ENCODE results near the gene DBN1. TPM values are rescaled to one million over a fixed set of nuclear protein-coding genes. Genes with fewer than 3 reads are reported as not detected.

DBN1 gene
- total RNA-seq, 3 donors from 2014 or later, result 12.1 to 61.8 (median 17.2) TPM

GRCh38 chr5:177440990-177441780 lies 32.2 kb downstream of the DBN1 start:
- DNase-seq (peak in 1 of 3 donors; percentile 45), ATAC-seq (no peak)
- TF ChIP-seq, protein P1, sequence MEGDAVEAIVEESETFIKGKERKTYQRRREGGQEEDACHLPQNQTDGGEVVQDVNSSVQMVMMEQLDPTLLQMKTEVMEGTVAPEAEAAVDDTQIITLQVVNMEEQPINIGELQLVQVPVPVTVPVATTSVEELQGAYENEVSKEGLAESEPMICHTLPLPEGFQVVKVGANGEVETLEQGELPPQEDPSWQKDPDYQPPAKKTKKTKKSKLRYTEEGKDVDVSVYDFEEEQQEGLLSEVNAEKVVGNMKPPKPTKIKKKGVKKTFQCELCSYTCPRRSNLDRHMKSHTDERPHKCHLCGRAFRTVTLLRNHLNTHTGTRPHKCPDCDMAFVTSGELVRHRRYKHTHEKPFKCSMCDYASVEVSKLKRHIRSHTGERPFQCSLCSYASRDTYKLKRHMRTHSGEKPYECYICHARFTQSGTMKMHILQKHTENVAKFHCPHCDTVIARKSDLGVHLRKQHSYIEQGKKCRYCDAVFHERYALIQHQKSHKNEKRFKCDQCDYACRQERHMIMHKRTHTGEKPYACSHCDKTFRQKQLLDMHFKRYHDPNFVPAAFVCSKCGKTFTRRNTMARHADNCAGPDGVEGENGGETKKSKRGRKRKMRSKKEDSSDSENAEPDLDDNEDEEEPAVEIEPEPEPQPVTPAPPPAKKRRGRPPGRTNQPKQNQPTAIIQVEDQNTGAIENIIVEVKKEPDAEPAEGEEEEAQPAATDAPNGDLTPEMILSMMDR (IDR thresholded peaks at IDR 0.05), result no peak
- Histone ChIP-seq H3K4me3 (no peak overlapping the region), H3K9me3 (no peaks in the 10 kb centered on the region), H3K36me3 (ENCODE audit: low read depth) (no peaks in the 10 kb centered on the region), H3K4me1 (ENCODE audit: low read depth) (peaks cover 7% of the 10 kb centered on the region)
- intact Hi-C loops (cut with DNase I, micrococcal nuclease), result no loop called here

DNA sequence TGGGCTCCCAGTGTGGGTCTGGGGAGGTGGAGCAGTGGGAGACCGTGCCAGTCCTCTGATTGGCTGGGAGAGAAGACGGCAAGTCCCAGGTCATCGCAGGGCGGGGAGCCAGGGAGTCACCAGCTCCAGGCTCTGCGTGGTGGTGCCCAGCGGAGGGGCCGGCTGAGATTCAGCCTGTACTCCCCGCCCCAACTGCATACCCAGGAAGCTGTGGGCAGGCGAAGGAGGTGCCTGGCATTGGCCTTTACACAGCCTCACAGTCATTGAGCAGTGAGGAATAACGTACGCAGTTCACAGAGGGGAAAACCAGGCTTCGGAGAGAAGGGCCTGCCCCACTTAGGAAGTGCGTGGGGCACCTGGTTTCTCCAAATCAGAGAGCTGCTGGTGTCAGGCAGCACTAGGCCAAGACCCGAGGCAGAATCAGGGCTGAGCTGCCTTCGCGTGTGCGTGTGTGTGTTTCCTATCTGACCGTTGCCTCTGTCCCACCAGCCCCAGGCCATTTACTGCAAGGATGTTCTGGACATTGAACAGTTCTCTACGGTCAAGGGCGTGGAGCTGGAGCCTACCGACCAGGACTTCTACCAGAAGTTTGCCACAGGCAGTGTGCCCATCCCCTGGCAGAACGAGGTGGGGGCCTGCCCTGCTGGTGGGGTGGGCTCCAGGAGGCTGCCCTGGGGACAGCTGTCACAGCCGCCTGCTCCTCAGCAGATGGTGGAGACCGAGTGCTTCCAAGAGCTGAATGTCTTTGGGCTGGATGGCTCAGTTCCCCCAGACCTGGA lies 33.0 kb downstream of the DBN1 start:
- Histone ChIP-seq H3K36me3 (ENCODE audit: low read depth) (no peaks in the 10 kb centered on the region), H3K4me3 (no peak overlapping the region), H3K9me3 (no peaks in the 10 kb centered on the region), H3K4me1 (ENCODE audit: low read depth) (peaks cover under 1% of the 10 kb centered on the region)
- intact Hi-C loops (cut with DNase I, micrococcal nuclease), result no loop called here
- no peak for ATAC-seq
- DNase-seq, result no peak
- TF ChIP-seq, protein P1 (IDR thresholded peaks at IDR 0.05), result no peak

- H3K4me1 ChIP-seq (ENCODE audit: low read depth), result no peaks in the 10 kb centered on the region
- ATAC-seq (no peak), DNase-seq (no peak)
- H3K36me3 ChIP-seq (ENCODE audit: low read depth), result no peaks in the 10 kb centered on the region
- H3K9me3 ChIP-seq, result no peaks in the 10 kb centered on the region
- TF ChIP-seq, protein P1 (IDR thresholded peaks at IDR 0.05), result no peak
- H3K4me3 ChIP-seq, result no peak overlapping the region
- intact Hi-C loops (cut with DNase I, micrococcal nuclease), result no loop called here
These were observed 33.8 kb downstream of the DBN1 start for GRCh38 chr5:177439518-177440053.

- intact Hi-C loops (cut with DNase I, micrococcal nuclease), result no loop called here
- Histone ChIP-seq H3K9me3 (no peaks in the 10 kb centered on the region), H3K36me3 (ENCODE audit: low read depth) (no peaks in the 10 kb centered on the region), H3K4me1 (ENCODE audit: low read depth) (no peaks in the 10 kb centered on the region), H3K4me3 (no peak overlapping the region)
- DNase-seq (no peak), ATAC-seq (no peak)
- TF ChIP-seq, protein P1 (IDR thresholded peaks at IDR 0.05), result no peak
These were observed 35.0 kb downstream of the DBN1 start for GRCh38 chr5:177438468-177438867.

GRCh38 chr5:177437623-177438022 lies 35.8 kb downstream of the DBN1 start:
- no peaks in the 10 kb centered on the region for H3K9me3 ChIP-seq
- ATAC-seq (peak; percentile 7), DNase-seq (no peak)
- TF ChIP-seq, protein P1 (IDR thresholded peaks at IDR 0.05), result no peak
- intact Hi-C loops (cut with DNase I, micrococcal nuclease), result no loop called here
- H3K4me1 ChIP-seq (ENCODE audit: low read depth), result peaks cover 6% of the 10 kb centered on the region
- no peak overlapping the region for H3K4me3 ChIP-seq
- H3K36me3 ChIP-seq (ENCODE audit: low read depth), result no peaks in the 10 kb centered on the region
